CD14-positive monocyte (primary cell): ENCODE measurements around the gene ATP6AP1. TPM values are rescaled to one million over a fixed set of nuclear protein-coding genes. Genes with fewer than 3 reads are reported as not detected.

ENCODE experiments used
- DNase-seq, 3 donors: peaks; one replicate each; pipeline ENCODE4 v3.0.0-alpha.2; 2011 to 2022
- H2AFZ ChIP-seq: 2 replicates; pipeline ENCODE4 v1.6.0; 2012; ENCODE audit warnings: mild to moderate bottlenecking, low read depth, low read length, inconsistent platforms; ENCODE audit not compliant: insufficient read depth, poor library complexity, severe bottlenecking
- H3K27ac ChIP-seq, 2 donors: 1 replicate in 1 of 2; 2 replicates in 1 of 2; pipeline ENCODE4 v1.5.1; 2012 to 2013; ENCODE audit warnings: low read length in 2 of 2, control low read depth in 1 of 2, inconsistent platforms in 1 of 2, low read depth in 1 of 2, mild to moderate bottlenecking in 1 of 2
- H3K27me3 ChIP-seq, 2 donors: one replicate each; pipeline versions ENCODE4 v1.6.0 to v1.6.1; 2011 to 2013; ENCODE audit warnings: low read length in 2 of 2; ENCODE audit not compliant: control insufficient read depth in 2 of 2, insufficient read depth in 2 of 2
- H3K36me3 ChIP-seq, 2 donors: replicated peaks in 1 of 2; 1 replicate in 1 of 2; 2 replicates in 1 of 2; pipeline versions ENCODE4 v1.5.1 to v1.6.1; 2012 to 2013; ENCODE audit warnings: low read length in 2 of 2, control low read depth in 1 of 2, inconsistent platforms in 1 of 2, mild to moderate bottlenecking in 1 of 2; ENCODE audit not compliant: insufficient read depth in 2 of 2, control insufficient read depth in 1 of 2
- H3K4me1 ChIP-seq, 2 donors: 1 replicate in 1 of 2; 2 replicates in 1 of 2; pipeline versions ENCODE4 v1.5.1 to v1.6.1; 2012 to 2013; ENCODE audit warnings: low read length in 2 of 2, control low read depth in 1 of 2, inconsistent platforms in 1 of 2, mild to moderate bottlenecking in 1 of 2, moderate library complexity in 1 of 2; ENCODE audit not compliant: insufficient read depth in 2 of 2, control insufficient read depth in 1 of 2
- H3K4me2 ChIP-seq: replicated peaks from 2 replicates; pipeline ENCODE3; 2012; ENCODE audit warnings: low read length, moderate library complexity, mild to moderate bottlenecking; ENCODE audit not compliant: poor library complexity, severe bottlenecking; ENCODE audit errors: extremely low read depth
- H3K4me3 ChIP-seq, 3 experiments: fragments of 200-600 bp in 1 of 3; sonication (generic) in 1 of 3; replicated peaks in 1 of 3; 1 replicate in 2 of 3; 2 replicates in 1 of 3; pipeline ENCODE4 v1.5.1; 2011 to 2013; ENCODE audit warnings: low read length in 3 of 3, mild to moderate bottlenecking in 3 of 3, control low read depth in 2 of 3, low read depth in 2 of 3, inconsistent platforms in 1 of 3, moderate library complexity in 1 of 3
- H3K79me2 ChIP-seq: 2 replicates; pipeline ENCODE4 v1.6.0; 2012; ENCODE audit warnings: mild to moderate bottlenecking, control low read depth, inconsistent platforms, low read length, moderate library complexity; ENCODE audit not compliant: insufficient read depth
- H3K9ac ChIP-seq: 2 replicates; pipeline ENCODE4 v1.6.0; 2017; ENCODE audit warnings: low read length, mild to moderate bottlenecking; ENCODE audit not compliant: insufficient read depth, poor library complexity, severe bottlenecking
- H3K9me3 ChIP-seq, 2 donors: replicated peaks in 1 of 2; 1 replicate in 1 of 2; 2 replicates in 1 of 2; pipeline versions ENCODE4 v1.5.1 to v1.6.1; 2012 to 2013; ENCODE audit warnings: low read length in 2 of 2, control low read depth in 1 of 2; ENCODE audit not compliant: control insufficient read depth in 1 of 2, insufficient read depth in 1 of 2
- H4K20me1 ChIP-seq: 2 replicates; pipeline ENCODE4 v1.6.0; 2012; ENCODE audit warnings: mild to moderate bottlenecking, low read length, control low read depth, moderate library complexity; ENCODE audit not compliant: insufficient read depth
- H3K27ac Mint-ChIP-seq, 7 donors: one replicate each; pipeline ENCODE4 v1.8.0; 2020; ENCODE audit warnings: mild to moderate bottlenecking in 7 of 7, mixed read lengths in 7 of 7, moderate library complexity in 6 of 7, inconsistent platforms in 2 of 7
- H3K27me3 Mint-ChIP-seq, 3 donors: one replicate each; pipeline ENCODE4 v1.8.0; 2021 to 2022; ENCODE audit warnings: low read depth in 3 of 3, mild to moderate bottlenecking in 3 of 3, mixed read lengths in 3 of 3, moderate library complexity in 3 of 3, inconsistent platforms in 1 of 3
- H3K36me3 Mint-ChIP-seq, 2 donors: one replicate each; pipeline ENCODE4 v1.8.0; 2020; ENCODE audit warnings: mixed read lengths in 2 of 2, inconsistent platforms in 1 of 2, mild to moderate bottlenecking in 1 of 2
- H3K4me1 Mint-ChIP-seq: one replicate; pipeline ENCODE4 v1.8.0; 2020; ENCODE audit warnings: mild to moderate bottlenecking, mixed read lengths
- H3K4me3 Mint-ChIP-seq, 2 donors: one replicate each; pipeline ENCODE4 v1.8.0; 2020; ENCODE audit warnings: mild to moderate bottlenecking in 2 of 2, mixed read lengths in 2 of 2, moderate library complexity in 1 of 2
- H3K9me3 Mint-ChIP-seq, 7 donors: one replicate each; pipeline ENCODE4 v1.8.0; 2020 to 2022; ENCODE audit warnings: mixed read lengths in 7 of 7, mild to moderate bottlenecking in 6 of 7, moderate library complexity in 6 of 7, inconsistent platforms in 2 of 7
- WGBS: methylation state at CpG from one replicate; pipeline ENCODE4 v1.1.5; 2013; ENCODE audit warnings: missing lambda C conversion rate; ENCODE audit not compliant: insufficient coverage; 5-methylcytosine and 5-hydroxymethylcytosine counted together
- intact Hi-C, 2 donors: fragments of 100-400 bp; cut with micrococcal nuclease; formaldehyde crosslinking; loops; one replicate each; pipeline versions ENCODE4 v1.15.0 to v1.15.1; 2023
- polyA plus RNA-seq, 3 donors: library from polyadenylated mRNA; depleted of rRNA in 1 of 3; unstranded in 2 of 3; stranded (reverse) in 1 of 3; fragments of 300-500 nt in 2 of 3; fragments of >200 nt in 1 of 3; fragmentation: Illumina TruSeq in 2 of 3; gene quantifications; 1 replicate in 2 of 3; 2 replicates in 1 of 3; pipeline ENCODE4 v1.2.3, GENCODE V29; 2012 to 2021
- TF ChIP-seq, protein P1 (sequence below): fragments of 200-600 bp; IDR thresholded peaks from one replicate; pipeline ENCODE4 v1.8.0; 2022; ENCODE audit warnings: antibody characterized with exemption, mild to moderate bottlenecking

ATP6AP1 gene
- polyA plus RNA-seq, 3 donors, result 116 to 178 (median 145) TPM

GRCh38 chrX:154476821-154477220 lies 48.3 kb downstream of the ATP6AP1 start:
- peaks cover 15 to 19% of the 10 kb centered on the region in 2 donors for H3K4me1 ChIP-seq
- TF ChIP-seq, protein P1, sequence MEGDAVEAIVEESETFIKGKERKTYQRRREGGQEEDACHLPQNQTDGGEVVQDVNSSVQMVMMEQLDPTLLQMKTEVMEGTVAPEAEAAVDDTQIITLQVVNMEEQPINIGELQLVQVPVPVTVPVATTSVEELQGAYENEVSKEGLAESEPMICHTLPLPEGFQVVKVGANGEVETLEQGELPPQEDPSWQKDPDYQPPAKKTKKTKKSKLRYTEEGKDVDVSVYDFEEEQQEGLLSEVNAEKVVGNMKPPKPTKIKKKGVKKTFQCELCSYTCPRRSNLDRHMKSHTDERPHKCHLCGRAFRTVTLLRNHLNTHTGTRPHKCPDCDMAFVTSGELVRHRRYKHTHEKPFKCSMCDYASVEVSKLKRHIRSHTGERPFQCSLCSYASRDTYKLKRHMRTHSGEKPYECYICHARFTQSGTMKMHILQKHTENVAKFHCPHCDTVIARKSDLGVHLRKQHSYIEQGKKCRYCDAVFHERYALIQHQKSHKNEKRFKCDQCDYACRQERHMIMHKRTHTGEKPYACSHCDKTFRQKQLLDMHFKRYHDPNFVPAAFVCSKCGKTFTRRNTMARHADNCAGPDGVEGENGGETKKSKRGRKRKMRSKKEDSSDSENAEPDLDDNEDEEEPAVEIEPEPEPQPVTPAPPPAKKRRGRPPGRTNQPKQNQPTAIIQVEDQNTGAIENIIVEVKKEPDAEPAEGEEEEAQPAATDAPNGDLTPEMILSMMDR, result no peak
- H3K9me3 Mint-ChIP-seq, result peaks cover 0 to 6% (median 2%) of the 10 kb centered on the region in 7 donors
- no peaks in the 10 kb centered on the region for H3K9me3 ChIP-seq
- H3K9ac ChIP-seq, result no peak overlapping the region
- H3K27me3 ChIP-seq, result no peaks in the 10 kb centered on the region
- no peak overlapping the region for H3K4me3 Mint-ChIP-seq
- H3K4me3 ChIP-seq, result no peak overlapping the region
- H3K36me3 Mint-ChIP-seq, result no peaks in the 10 kb centered on the region
- H4K20me1 ChIP-seq, result no peaks in the 10 kb centered on the region
- H3K27me3 Mint-ChIP-seq, result peaks cover 0 to 25% (median 2%) of the 10 kb centered on the region in 3 donors
- no peak for DNase-seq
- peak overlapping the region in 3 of 7 donors; percentile 58 to 69 (median 65) for H3K27ac Mint-ChIP-seq
- H3K36me3 ChIP-seq, result no peaks in the 10 kb centered on the region
- H3K79me2 ChIP-seq, result no peaks in the 10 kb centered on the region
- intact Hi-C loops, result loop anchor here in 1 of 2 donors (5.0 kb wide), 1 partner anchor 35 kb away; the partner anchor contains the start of gene FAM50A
- H3K27ac ChIP-seq, result no peak overlapping the region
- 96% methylated on average over 4 of the region's 8 CpGs for WGBS
- no peak overlapping the region for H2AFZ ChIP-seq
- no peak overlapping the region for H3K4me2 ChIP-seq
- H3K4me1 Mint-ChIP-seq, result peaks cover 7% of the 10 kb centered on the region

GRCh38 chrX:154477891-154478477 lies 49.5 kb downstream of the ATP6AP1 start:
- no peaks in the 10 kb centered on the region for H3K36me3 ChIP-seq
- no peaks in the 10 kb centered on the region for H3K27me3 ChIP-seq
- H3K4me3 ChIP-seq, result peak overlapping the region; percentile 32 to 71 (median 42)
- intact Hi-C loops, result loop anchor here in 1 of 2 donors (5.0 kb wide), 1 partner anchor 36 kb away; the partner anchor contains the start of gene FAM50A
- peak overlapping the region; percentile 65 for H3K9ac ChIP-seq
- peak overlapping the region; percentile 20 to 86 for H3K27ac ChIP-seq
- H3K4me1 Mint-ChIP-seq, result peaks cover 7% of the 10 kb centered on the region
- H4K20me1 ChIP-seq, result no peaks in the 10 kb centered on the region
- H3K27ac Mint-ChIP-seq, result peak overlapping the region; percentile 31 to 89 (median 79)
- DNase-seq, result no peak
- H3K4me1 ChIP-seq, result peaks cover 15 to 19% of the 10 kb centered on the region in 2 donors
- H3K9me3 Mint-ChIP-seq, result peaks cover 0 to 6% (median 2%) of the 10 kb centered on the region in 7 donors
- peak overlapping the region; percentile 70 to 75 for H3K4me3 Mint-ChIP-seq
- no peaks in the 10 kb centered on the region for H3K36me3 Mint-ChIP-seq
- 90% methylated on average over 4 of the region's 24 CpGs for WGBS
- H3K4me2 ChIP-seq, result peak overlapping the region; percentile 70
- peaks cover 2 to 24% (median 3%) of the 10 kb centered on the region in 3 donors for H3K27me3 Mint-ChIP-seq
- peak overlapping the region; percentile 46 for H2AFZ ChIP-seq
- H3K9me3 ChIP-seq, result no peaks in the 10 kb centered on the region
- TF ChIP-seq, protein P1, result no peak
- no peaks in the 10 kb centered on the region for H3K79me2 ChIP-seq
